Mononuclear cell (primary cell): ENCODE results near the gene MUSK. TPM values are rescaled to one million over a fixed set of nuclear protein-coding genes. Genes with fewer than 3 reads are reported as not detected.

Source experiments
- H3K27me3 ChIP-seq: 2 replicates; pipeline ENCODE4 v1.6.0; 2011; ENCODE audit warnings: low read length, control low read depth; ENCODE audit not compliant: insufficient read depth
- H3K4me1 ChIP-seq: 2 replicates; pipeline ENCODE4 v1.5.1; 2011; ENCODE audit warnings: mild to moderate bottlenecking, low read length, control low read depth; ENCODE audit not compliant: insufficient read depth
- H3K4me3 ChIP-seq: 2 replicates; pipeline ENCODE4 v1.5.1; 2011; ENCODE audit warnings: mild to moderate bottlenecking, low read length, moderate library complexity
- H3K9me3 ChIP-seq: 2 replicates; pipeline ENCODE4 v1.5.1; 2011; ENCODE audit warnings: low read depth, mild to moderate bottlenecking, control low read depth, low read length
- total RNA-seq: library from RNA; depleted of rRNA; stranded (reverse); fragments of >200 nt; gene quantifications from one replicate; pipeline ENCODE4 v1.2.3, GENCODE V29; 2012

The MUSK gene
- total RNA-seq, 1 donor: not detected

GRCh38 chr9:110731437-110732028 lies 62.9 kb downstream of the MUSK start:
- Histone ChIP-seq H3K27me3 (no peaks in the 10 kb centered on the region), H3K4me3 (no peak overlapping the region)

GRCh38 chr9:110738982-110739381 lies 70.4 kb downstream of the MUSK start:
- Histone ChIP-seq H3K9me3 (no peaks in the 10 kb centered on the region), H3K4me1 (no peaks in the 10 kb centered on the region), H3K27me3 (no peaks in the 10 kb centered on the region), H3K4me3 (no peak overlapping the region)

More at GRCh38 chr9:110731437-110732028, 62.9 kb downstream of the MUSK start:
- H3K4me1 ChIP-seq: no peaks in the 10 kb centered on the region
- no peaks in the 10 kb centered on the region for H3K9me3 ChIP-seq

DNA sequence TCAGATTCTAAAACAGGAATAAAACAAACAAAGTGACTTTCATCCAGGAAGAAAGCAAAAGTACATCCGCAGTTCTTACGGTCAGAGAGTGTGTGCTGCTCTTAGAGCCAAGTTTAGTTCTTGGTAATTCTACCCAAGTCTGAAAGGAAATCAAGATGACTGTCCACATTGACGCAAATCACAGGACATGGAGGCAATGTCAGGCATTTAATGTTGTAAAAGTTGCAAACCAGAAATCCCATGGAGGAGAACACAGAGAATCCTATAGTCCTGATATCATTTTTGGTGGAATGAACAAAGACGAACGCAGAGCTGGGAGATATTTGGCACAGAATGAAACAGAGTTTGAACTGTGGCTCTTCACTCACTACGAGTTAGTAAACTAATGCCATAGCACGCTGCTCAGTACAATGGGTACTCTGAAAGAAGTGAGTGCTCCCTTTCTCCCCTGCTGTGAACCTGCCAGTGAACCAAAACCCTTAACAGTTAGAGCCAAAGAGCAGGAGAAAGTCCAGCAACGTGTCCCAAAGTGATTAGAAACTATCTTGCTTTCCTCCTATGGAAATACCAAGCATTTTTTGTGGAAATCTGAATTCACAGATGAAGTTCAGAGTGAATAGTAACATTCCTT lies 74.3 kb downstream of the MUSK start:
- Histone ChIP-seq H3K9me3 (no peaks in the 10 kb centered on the region), H3K4me1 (no peaks in the 10 kb centered on the region), H3K27me3 (no peaks in the 10 kb centered on the region), H3K4me3 (no peak overlapping the region)

- no peaks in the 10 kb centered on the region for H3K27me3 ChIP-seq
- no peak overlapping the region for H3K4me3 ChIP-seq
- H3K9me3 ChIP-seq: no peaks in the 10 kb centered on the region
- no peaks in the 10 kb centered on the region for H3K4me1 ChIP-seq
Observed at GRCh38 chr9:110744715-110745384, 76.3 kb downstream of the MUSK start.

DNA sequence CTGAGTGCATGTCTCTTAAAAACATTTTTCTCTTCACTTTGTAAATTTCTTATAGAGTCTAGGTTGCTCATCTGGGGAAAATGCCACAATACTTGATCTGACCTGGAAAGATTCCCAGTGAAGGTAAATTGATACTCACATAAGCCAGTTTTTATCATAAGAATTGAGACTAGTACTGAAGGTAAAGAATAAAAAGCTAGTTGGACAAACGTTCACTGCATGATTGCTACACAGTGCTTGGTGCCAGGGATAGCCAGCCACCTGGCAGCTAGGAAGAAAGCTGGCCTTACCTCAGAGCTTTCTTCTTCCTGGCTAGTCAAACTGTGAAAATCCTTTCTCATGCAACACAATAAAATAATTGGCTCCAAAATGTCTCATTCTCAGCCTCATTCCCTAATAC lies 77.1 kb downstream of the MUSK start:
- Histone ChIP-seq H3K4me3 (no peak overlapping the region), H3K9me3 (no peaks in the 10 kb centered on the region), H3K4me1 (no peaks in the 10 kb centered on the region), H3K27me3 (no peaks in the 10 kb centered on the region)

- H3K9me3 ChIP-seq: no peaks in the 10 kb centered on the region
- H3K4me3 ChIP-seq: no peak overlapping the region
- no peaks in the 10 kb centered on the region for H3K4me1 ChIP-seq
- no peaks in the 10 kb centered on the region for H3K27me3 ChIP-seq
Observed at GRCh38 chr9:110746211-110746930, 77.8 kb downstream of the MUSK start.

GRCh38 chr9:110748251-110748893 lies 79.8 kb downstream of the MUSK start:
- Histone ChIP-seq H3K9me3 (no peaks in the 10 kb centered on the region), H3K27me3 (no peaks in the 10 kb centered on the region), H3K4me1 (no peaks in the 10 kb centered on the region), H3K4me3 (no peak overlapping the region)

DNA sequence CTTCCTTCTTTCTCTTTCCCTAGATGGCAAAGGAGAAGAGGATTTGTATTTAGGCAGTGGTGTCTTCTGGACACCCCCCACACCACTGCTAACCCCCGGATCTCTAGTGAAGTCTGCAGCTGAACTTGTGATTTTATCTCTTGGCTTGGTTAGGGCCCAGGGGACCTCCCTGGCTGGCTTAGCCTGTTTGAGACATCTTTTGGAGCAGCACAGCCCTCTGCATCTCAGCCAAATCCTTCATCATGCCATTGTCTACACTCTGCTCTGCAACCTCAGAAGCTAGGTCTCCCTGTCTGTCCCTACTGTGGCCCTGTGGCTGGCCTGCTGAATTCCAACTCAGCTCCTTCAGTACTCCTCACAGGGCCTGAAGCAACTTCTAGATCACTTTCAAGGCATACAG lies 81.7 kb downstream of the MUSK start:
- Histone ChIP-seq H3K4me1 (no peaks in the 10 kb centered on the region), H3K27me3 (no peaks in the 10 kb centered on the region), H3K9me3 (no peaks in the 10 kb centered on the region), H3K4me3 (no peak overlapping the region)

GRCh38 chr9:110751971-110752370 lies 83.4 kb downstream of the MUSK start:
- Histone ChIP-seq H3K27me3 (no peaks in the 10 kb centered on the region), H3K4me1 (no peaks in the 10 kb centered on the region), H3K9me3 (no peaks in the 10 kb centered on the region)

DNA sequence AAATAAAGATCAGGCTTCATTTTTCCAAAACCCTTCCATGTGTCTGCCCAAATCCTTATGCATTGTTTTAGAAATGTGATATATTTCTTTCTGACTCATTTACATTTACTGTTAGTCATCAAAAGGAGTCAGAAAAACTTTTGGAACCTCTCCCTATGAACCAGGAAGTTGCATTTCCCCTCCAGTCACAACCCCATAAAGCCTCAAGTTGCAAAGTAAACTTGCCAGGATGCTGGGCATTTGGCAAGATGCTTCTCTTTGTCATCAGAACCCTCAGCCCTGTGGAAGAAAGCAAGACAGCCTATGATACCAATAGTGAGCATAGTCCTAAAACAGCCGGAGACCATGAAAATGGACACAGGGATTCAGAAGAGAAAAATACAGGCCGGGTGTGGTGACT lies 84.2 kb downstream of the MUSK start:
- Histone ChIP-seq H3K4me1 (no peaks in the 10 kb centered on the region), H3K4me3 (no peak overlapping the region), H3K9me3 (no peaks in the 10 kb centered on the region), H3K27me3 (no peaks in the 10 kb centered on the region)

More at GRCh38 chr9:110751971-110752370, 83.4 kb downstream of the MUSK start:
- no peak overlapping the region for H3K4me3 ChIP-seq

- no peak overlapping the region for H3K4me3 ChIP-seq
- no peaks in the 10 kb centered on the region for H3K4me1 ChIP-seq
- H3K27me3 ChIP-seq: no peaks in the 10 kb centered on the region
- H3K9me3 ChIP-seq: no peaks in the 10 kb centered on the region
Observed at GRCh38 chr9:110753731-110754231, 85.2 kb downstream of the MUSK start.

- Histone ChIP-seq H3K4me1 (no peaks in the 10 kb centered on the region), H3K9me3 (no peaks in the 10 kb centered on the region), H3K4me3 (no peak overlapping the region), H3K27me3 (no peaks in the 10 kb centered on the region)
Observed at GRCh38 chr9:110755179-110755578, 86.6 kb downstream of the MUSK start.

DNA sequence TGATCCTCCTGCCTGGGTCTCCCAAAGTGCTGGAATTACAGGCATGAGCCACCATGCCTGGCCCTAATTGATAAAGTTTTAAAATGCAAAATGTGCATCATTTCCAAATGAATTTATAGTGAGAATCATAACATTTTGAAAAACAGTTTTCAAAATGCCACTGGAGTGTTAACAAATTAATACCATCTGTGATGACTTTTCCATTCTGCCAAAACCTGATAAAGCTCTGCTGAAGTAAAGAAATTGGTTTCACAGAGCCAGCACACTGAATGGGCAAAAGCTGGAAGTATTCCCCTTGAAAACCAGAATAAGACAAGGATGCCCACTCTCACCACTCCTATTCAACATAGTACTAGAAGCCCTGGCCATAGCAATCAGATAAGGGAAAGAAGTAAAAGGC lies 89.6 kb downstream of the MUSK start:
- no peak overlapping the region for H3K4me3 ChIP-seq
- no peaks in the 10 kb centered on the region for H3K4me1 ChIP-seq
- H3K27me3 ChIP-seq: no peaks in the 10 kb centered on the region
- H3K9me3 ChIP-seq: no peaks in the 10 kb centered on the region

DNA sequence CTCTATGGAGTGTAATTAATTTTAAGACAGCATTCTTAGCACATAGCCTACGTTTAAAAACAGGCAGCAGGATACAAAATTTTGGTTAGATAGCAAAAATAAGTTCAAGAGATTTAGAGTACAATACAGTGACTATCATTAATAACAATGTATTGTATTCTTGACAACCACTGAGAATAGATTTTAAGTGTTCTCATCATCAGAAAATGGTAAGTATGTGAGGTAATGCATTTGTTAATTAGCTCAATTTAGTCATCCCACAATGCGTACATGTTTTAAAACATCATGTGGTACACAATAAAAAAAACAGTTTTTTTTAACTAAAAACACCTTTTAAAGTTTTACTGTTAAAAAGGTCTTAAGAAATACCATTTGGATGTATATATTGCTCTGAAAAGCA lies 94.2 kb downstream of the MUSK start:
- no peaks in the 10 kb centered on the region for H3K4me1 ChIP-seq
- H3K27me3 ChIP-seq: no peaks in the 10 kb centered on the region
- no peak overlapping the region for H3K4me3 ChIP-seq
- no peaks in the 10 kb centered on the region for H3K9me3 ChIP-seq

DNA sequence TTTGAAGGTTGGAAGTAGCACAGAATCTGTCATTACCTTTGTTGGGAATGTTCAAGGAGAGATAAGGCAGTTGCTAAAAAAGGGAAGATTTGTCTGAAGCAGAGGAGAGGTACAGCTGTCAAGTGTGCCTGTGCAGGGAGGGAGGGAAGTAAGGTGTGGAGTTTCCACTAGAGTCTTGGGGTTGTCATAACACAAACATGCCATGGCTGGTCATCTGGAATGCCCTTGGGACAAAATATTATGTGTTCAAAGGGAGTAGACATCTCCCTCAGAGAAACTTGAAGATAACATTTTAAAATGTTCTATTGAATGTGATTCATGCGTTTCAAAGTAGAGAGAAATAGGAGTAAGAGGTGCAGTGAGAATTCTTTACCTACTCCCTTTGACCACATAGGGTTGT lies 95.0 kb downstream of the MUSK start:
- H3K4me1 ChIP-seq: no peaks in the 10 kb centered on the region
- no peak overlapping the region for H3K4me3 ChIP-seq
- H3K9me3 ChIP-seq: no peaks in the 10 kb centered on the region
- H3K27me3 ChIP-seq: no peaks in the 10 kb centered on the region
